Smooth muscle cell (in vitro differentiated cells): ENCODE measurements around the gene ROCK2. TPM values are rescaled to one million over a fixed set of nuclear protein-coding genes. Genes with fewer than 3 reads are reported as not detected.

Source experiments
- DNase-seq: peaks from one replicate; lab custom pipeline; 2025; ENCODE audit not compliant: unreplicated experiment; lab: John Stamatoyannopoulos, UW
- H2AFZ ChIP-seq: fragments of 200-600 bp; sonication (generic); 2 replicates; pipeline ENCODE4 v1.6.0; 2016; ENCODE audit warnings: antibody characterized with exemption, low read depth, mild to moderate bottlenecking
- H3F3A ChIP-seq: fragments of 200-600 bp; sonication (generic); 2 replicates; pipeline ENCODE4 v1.6.0; 2017; ENCODE audit warnings: antibody characterized with exemption, low read depth
- H3K27ac ChIP-seq: fragments of 200-600 bp; sonication (generic); 2 replicates; pipeline ENCODE4 v1.5.1; 2016; ENCODE audit warnings: low read depth, mild to moderate bottlenecking
- H3K27me3 ChIP-seq: fragments of 200-600 bp; sonication (generic); 2 replicates; pipeline ENCODE4 v1.6.1; 2016; ENCODE audit warnings: low read depth, mild to moderate bottlenecking
- H3K36me3 ChIP-seq: fragments of 200-600 bp; sonication (generic); 2 replicates; pipeline ENCODE4 v1.5.1; 2016; ENCODE audit warnings: low read depth
- H3K4me1 ChIP-seq: fragments of 200-600 bp; sonication (generic); 2 replicates; pipeline ENCODE4 v1.5.1; 2016; ENCODE audit warnings: low read depth
- H3K4me2 ChIP-seq: fragments of 200-600 bp; sonication (generic); 2 replicates; pipeline ENCODE4 v1.6.0; 2016; ENCODE audit warnings: mild to moderate bottlenecking
- H3K4me3 ChIP-seq: fragments of 200-600 bp; sonication (generic); 2 replicates; pipeline ENCODE4 v1.5.1; 2016; ENCODE audit warnings: mild to moderate bottlenecking
- H3K79me2 ChIP-seq: fragments of 200-600 bp; sonication (generic); 2 replicates; pipeline ENCODE4 v1.6.0; 2016; ENCODE audit warnings: low read depth, mild to moderate bottlenecking
- H3K9ac ChIP-seq: fragments of 200-600 bp; sonication (generic); 2 replicates; pipeline ENCODE4 v1.6.0; 2016; ENCODE audit warnings: low read depth
- H3K9me3 ChIP-seq: fragments of 200-600 bp; sonication (generic); replicated peaks from 2 replicates; pipeline ENCODE4 v1.5.1; 2016; ENCODE audit warnings: low read depth
- H4K20me1 ChIP-seq: fragments of 200-600 bp; sonication (generic); 2 replicates; pipeline ENCODE4 v1.6.0; 2016; ENCODE audit warnings: low read depth
- WGBS: methylation state at CpG from one replicate; pipeline ENCODE4 v1.1.7; 2016; ENCODE audit warnings: low lambda C conversion rate; 5-methylcytosine and 5-hydroxymethylcytosine counted together
- polyA plus RNA-seq: library from polyadenylated mRNA; unstranded; fragments of >200 nt; fragmentation: Nextera tagmentation; extraction: Ambion mirVana; gene quantifications from 2 replicates; pipeline ENCODE4 v1.2.1, GENCODE V29; 2016
- total RNA-seq: library from RNA; depleted of rRNA; stranded (reverse); fragments of >200 nt; gene quantifications from 2 replicates; pipeline ENCODE4 v1.2.3, GENCODE V29; 2014
- TF ChIP-seq, protein P1 (sequence below): fragments of 200-600 bp; sonication (generic); IDR thresholded peaks from 2 replicates; pipeline ENCODE4 v1.5.1; 2017; ENCODE audit warnings: borderline replicate concordance, mild to moderate bottlenecking, antibody characterized with exemption; ENCODE audit not compliant: insufficient read depth, poor library complexity, severe bottlenecking

ROCK2 gene
- total and polyA plus RNA-seq, 2 experiments from 2014 or later = 27.2 to 45.5 TPM

DNA sequence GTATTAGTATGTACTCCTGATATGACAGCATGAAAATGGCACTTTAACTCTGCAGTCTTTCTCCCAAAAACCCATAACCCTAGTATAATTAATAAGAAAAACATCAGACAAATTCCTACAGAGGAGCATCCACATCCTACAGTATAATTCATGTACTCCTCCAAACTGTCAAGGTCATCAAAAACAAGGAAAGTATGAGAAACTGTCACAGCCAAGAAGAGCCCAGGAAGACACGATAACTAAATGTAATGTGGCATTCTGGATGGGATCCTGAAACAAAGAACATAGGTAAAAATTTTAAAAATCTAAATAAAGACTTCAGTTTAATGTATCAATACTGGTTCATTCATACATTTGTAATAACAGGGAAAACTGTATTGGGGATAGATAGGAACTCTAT lies 100.9 kb downstream of the ROCK2 start:
- Histone ChIP-seq H3K36me3 (no peaks in the 10 kb centered on the region), H2AFZ (no peak overlapping the region), H3K27me3 (no peaks in the 10 kb centered on the region), H3K79me2 (peaks cover 79% of the 10 kb centered on the region), H3K4me3 (no peak overlapping the region), H3F3A (no peaks in the 10 kb centered on the region), H3K27ac (no peak overlapping the region), H3K4me1 (no peaks in the 10 kb centered on the region), H3K4me2 (no peak overlapping the region), H4K20me1 (peaks cover 71% of the 10 kb centered on the region), H3K9ac (no peak overlapping the region), H3K9me3 (no peaks in the 10 kb centered on the region)
- WGBS = 98% methylated on average over 1 of the region's 1 CpG
- TF ChIP-seq, protein P1, sequence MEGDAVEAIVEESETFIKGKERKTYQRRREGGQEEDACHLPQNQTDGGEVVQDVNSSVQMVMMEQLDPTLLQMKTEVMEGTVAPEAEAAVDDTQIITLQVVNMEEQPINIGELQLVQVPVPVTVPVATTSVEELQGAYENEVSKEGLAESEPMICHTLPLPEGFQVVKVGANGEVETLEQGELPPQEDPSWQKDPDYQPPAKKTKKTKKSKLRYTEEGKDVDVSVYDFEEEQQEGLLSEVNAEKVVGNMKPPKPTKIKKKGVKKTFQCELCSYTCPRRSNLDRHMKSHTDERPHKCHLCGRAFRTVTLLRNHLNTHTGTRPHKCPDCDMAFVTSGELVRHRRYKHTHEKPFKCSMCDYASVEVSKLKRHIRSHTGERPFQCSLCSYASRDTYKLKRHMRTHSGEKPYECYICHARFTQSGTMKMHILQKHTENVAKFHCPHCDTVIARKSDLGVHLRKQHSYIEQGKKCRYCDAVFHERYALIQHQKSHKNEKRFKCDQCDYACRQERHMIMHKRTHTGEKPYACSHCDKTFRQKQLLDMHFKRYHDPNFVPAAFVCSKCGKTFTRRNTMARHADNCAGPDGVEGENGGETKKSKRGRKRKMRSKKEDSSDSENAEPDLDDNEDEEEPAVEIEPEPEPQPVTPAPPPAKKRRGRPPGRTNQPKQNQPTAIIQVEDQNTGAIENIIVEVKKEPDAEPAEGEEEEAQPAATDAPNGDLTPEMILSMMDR = no peak
- DNase-seq = no peak

DNA sequence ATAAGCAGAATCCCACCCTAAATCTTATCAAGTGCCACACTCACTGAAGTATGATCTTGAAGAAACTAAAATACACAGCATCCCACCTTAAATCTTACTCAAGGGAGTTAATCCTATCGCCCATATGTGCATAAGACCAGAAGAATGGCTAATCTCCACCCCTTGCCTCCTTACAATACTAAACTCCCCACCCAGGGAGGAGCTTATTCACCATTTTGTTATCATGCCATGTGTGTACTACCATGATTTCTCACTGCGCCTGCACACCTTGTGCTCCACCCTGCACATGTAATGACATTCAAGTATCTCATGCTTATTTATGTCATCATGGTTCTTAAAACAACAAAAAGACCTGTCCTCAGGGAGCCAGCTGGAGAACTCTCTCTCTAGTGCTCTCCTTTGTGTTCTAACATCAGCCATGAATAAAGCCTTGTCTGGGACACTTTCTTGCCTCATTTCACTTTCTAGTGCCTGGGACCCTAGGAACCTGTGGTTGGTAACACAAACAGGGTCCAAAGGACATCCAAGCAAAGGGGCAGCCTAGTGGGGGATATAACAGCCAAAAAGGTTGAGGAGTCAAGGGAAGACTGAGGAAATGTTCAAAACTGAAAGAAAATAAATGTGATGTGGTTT lies 101.8 kb downstream of the ROCK2 start:
- Histone ChIP-seq H3K9me3 (no peaks in the 10 kb centered on the region), H3K4me1 (no peaks in the 10 kb centered on the region), H4K20me1 (peaks cover 67% of the 10 kb centered on the region), H3K27me3 (no peaks in the 10 kb centered on the region), H3K9ac (no peak overlapping the region), H3K27ac (no peak overlapping the region), H3K79me2 (peaks cover 85% of the 10 kb centered on the region), H3K4me2 (no peak overlapping the region), H3F3A (no peaks in the 10 kb centered on the region), H3K36me3 (no peaks in the 10 kb centered on the region), H3K4me3 (no peak overlapping the region), H2AFZ (no peak overlapping the region)
- 98% methylated on average over 2 of the region's 2 CpGs for WGBS
- TF ChIP-seq, protein P1 = no peak
- DNase-seq = no peak

DNA sequence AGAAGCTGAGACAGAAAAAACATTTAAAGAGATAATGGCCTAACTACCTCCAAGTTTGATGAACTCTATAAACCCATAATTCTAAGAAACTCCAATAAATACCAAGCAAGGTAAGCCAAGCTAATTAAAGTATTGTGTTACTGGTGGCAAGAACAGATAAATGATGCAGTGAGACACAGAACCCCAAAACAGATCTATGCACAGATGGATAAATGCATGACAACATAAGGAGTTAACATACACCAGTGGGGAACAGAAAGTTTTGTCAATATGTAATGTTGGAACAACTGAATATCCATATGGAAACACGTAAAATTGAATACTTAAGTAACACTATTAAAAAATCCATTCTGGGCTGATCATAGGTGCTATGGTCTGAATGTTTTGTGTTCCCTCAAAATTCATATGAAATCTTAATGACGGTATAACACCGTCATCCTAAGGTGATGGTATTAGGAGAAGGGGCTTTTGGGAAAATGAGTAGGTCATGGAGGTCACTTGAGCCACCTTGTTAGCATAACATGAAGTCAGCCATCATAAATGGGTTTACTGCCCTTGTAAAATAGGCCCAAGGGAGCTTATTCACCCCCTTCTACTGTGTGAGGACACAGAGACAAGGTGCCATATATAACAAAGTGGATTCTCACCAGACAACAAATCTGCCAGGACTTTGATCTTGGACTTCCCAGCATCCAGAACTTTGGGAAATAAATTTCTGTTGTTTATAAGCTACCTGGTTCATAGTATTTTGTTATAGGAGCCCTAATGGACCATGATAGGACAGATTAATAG lies 102.8 kb downstream of the ROCK2 start:
- no peak for DNase-seq
- Histone ChIP-seq H3K79me2 (peaks cover 86% of the 10 kb centered on the region), H4K20me1 (peaks cover 67% of the 10 kb centered on the region), H3K9ac (no peak overlapping the region), H3K27me3 (no peaks in the 10 kb centered on the region), H3K4me1 (no peaks in the 10 kb centered on the region), H3K4me3 (no peak overlapping the region), H3K9me3 (no peaks in the 10 kb centered on the region), H3K27ac (no peak overlapping the region), H3K36me3 (no peaks in the 10 kb centered on the region), H3F3A (no peaks in the 10 kb centered on the region), H3K4me2 (no peak overlapping the region), H2AFZ (no peak overlapping the region)
- TF ChIP-seq, protein P1 = no peak
- 97% methylated on average over 3 of the region's 3 CpGs for WGBS
